ENCODE data around the gene RPP25.
"Not testable (repeated sequence)": the region's sequence is repeated elsewhere in the genome, so short reads cannot be mapped to it uniquely, and the experiment has no call there.

RPP25 gene

DNA sequence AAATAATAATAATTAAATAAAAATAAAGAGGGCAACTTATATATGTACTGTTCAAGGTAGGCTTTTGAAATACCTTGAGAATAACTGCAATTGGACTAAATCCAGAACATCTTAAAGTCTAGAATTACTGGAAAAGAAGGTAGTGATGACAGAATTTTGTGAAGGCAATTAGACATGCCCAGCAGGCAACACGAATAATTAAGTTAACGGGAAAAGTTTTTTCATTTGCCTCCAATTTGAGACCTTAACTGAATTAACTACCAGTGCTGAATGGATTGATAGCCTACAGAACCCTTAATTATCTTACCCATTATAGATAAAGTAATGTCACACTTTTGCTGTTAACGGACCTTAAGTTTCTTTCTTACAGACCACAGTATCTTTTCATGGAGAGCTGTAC lies 32.0 kb downstream of the RPP25 start:
- CTCF ChIA-PET = no interaction called here
- POLR2A ChIA-PET = interaction anchor here (1.1 kb wide), 1 partner anchor 18 kb away, joined by 4 read pairs; the partner anchor contains the start of gene FAM219B
- TF ChIP-seq L3MBTL2 (conservative IDR thresholded peaks at IDR 0.05) = no peak
- TF ChIP-seq, protein P1, sequence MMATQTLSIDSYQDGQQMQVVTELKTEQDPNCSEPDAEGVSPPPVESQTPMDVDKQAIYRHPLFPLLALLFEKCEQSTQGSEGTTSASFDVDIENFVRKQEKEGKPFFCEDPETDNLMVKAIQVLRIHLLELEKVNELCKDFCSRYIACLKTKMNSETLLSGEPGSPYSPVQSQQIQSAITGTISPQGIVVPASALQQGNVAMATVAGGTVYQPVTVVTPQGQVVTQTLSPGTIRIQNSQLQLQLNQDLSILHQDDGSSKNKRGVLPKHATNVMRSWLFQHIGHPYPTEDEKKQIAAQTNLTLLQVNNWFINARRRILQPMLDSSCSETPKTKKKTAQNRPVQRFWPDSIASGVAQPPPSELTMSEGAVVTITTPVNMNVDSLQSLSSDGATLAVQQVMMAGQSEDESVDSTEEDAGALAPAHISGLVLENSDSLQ (IDR thresholded peaks at IDR 0.05) = no peak
- no peak for TF ChIP-seq BHLHE40 (IDR thresholded peaks at IDR 0.05; ENCODE audit: borderline replicate concordance)
- no peak for TF ChIP-seq LEF1 (IDR thresholded peaks at IDR 0.05; ENCODE audit: borderline replicate concordance)
- TF ChIP-seq ARNT (IDR thresholded peaks at IDR 0.05) = no peak
- TF ChIP-seq SP1 (IDR thresholded peaks at IDR 0.05) = no peak
- TF ChIP-seq CTBP1 (IDR thresholded peaks at IDR 0.05; ENCODE audit: borderline replicate concordance) = no peak
- TF ChIP-seq SUZ12 (IDR thresholded peaks at IDR 0.05) = no peak
- TF ChIP-seq HDGF (IDR thresholded peaks at IDR 0.05; ENCODE audit: borderline replicate concordance) = no peak
- no peak for TF ChIP-seq ZNF384 (IDR thresholded peaks at IDR 0.05)
- no peak for TF ChIP-seq FOXM1 (IDR thresholded peaks at IDR 0.05; ENCODE audit: borderline replicate concordance)
- no peak for TF ChIP-seq ELF4 (IDR thresholded peaks at IDR 0.05)
- DNase-seq (ENCODE audit: extremely low spot score) = no peak

DNA sequence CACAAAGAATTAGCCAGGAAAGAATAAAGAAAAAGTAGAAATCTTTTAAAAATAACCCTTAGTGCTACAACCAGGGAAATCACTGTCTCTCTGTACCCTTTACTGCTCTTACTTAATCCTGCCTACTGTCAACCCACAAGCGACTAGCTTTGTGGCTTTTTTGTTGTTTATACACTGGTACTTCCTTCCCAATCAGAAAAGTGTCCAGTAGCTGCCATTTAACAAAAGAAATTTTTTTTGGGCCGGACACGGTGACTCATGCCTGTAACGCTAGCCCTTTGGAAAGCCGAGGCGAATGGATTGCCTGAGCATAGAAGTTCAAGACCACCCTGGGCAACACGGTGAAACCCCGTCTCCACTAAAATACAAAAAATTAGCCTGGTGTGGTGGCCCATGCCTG lies 36.1 kb downstream of the RPP25 start:
- DNase-seq (ENCODE audit: extremely low spot score) = no peak
- ChIA-PET CTCF (interaction anchor here (0.6 kb wide), 1 partner anchor 30 kb away, joined by 3 read pairs; no protein-coding TSS in a partner anchor), POLR2A (interaction anchor here (1.2 to 1.5 kb wide), 2 partner anchors 13 to 14 kb away, joined by 4 to 6 read pairs; partner anchors contain the start of gene FAM219B)
- TF ChIP-seq BHLHE40 (IDR thresholded peaks at IDR 0.05; ENCODE audit: borderline replicate concordance) (no peak), ARNT (IDR thresholded peaks at IDR 0.05) (no peak), ZNF384 (IDR thresholded peaks at IDR 0.05) (no peak), FOXM1 (IDR thresholded peaks at IDR 0.05; ENCODE audit: borderline replicate concordance) (no peak), FOXK2 (IDR thresholded peaks at IDR 0.05) (no peak), LEF1 (IDR thresholded peaks at IDR 0.05; ENCODE audit: borderline replicate concordance) (no peak), SP1 (IDR thresholded peaks at IDR 0.05) (no peak), L3MBTL2 (conservative IDR thresholded peaks at IDR 0.05) (no peak), CTBP1 (IDR thresholded peaks at IDR 0.05; ENCODE audit: borderline replicate concordance) (no peak), HDGF (IDR thresholded peaks at IDR 0.05; ENCODE audit: borderline replicate concordance) (no peak), FOXA1 (IDR thresholded peaks at IDR 0.05) (no peak), SUZ12 (IDR thresholded peaks at IDR 0.05) (no peak), TARDBP (IDR thresholded peaks at IDR 0.05) (no peak)
- TF ChIP-seq, protein P1 (IDR thresholded peaks at IDR 0.05) = no peak

DNA sequence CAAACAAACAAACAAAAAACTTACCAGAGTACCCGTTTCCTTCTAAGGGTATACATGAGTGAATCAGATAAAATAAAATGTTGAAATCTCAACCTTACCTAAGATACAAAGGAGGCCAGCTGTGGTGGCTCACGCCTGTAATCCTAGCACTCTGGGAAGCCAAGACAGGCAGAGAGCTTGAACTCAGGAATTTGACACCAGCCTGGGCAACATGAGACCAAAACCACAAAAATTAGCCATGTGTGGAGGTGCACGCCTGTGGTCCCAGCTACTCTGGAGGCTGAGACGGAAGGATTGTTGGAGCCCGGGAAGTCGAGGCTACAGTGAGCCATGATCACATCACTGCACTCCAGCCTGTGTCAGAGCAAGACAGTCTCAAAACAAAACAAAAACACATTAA lies 38.9 kb downstream of the RPP25 start:
- TF ChIP-seq LEF1 (IDR thresholded peaks at IDR 0.05; ENCODE audit: borderline replicate concordance) (no peak), TARDBP (IDR thresholded peaks at IDR 0.05) (no peak), NFRKB (IDR thresholded peaks at IDR 0.05) (no peak), SUZ12 (IDR thresholded peaks at IDR 0.05) (no peak), ELF4 (IDR thresholded peaks at IDR 0.05) (no peak), FOXA1 (IDR thresholded peaks at IDR 0.05) (no peak)
- TF ChIP-seq, protein P1 (IDR thresholded peaks at IDR 0.05) = no peak
- CTCF ChIA-PET = interaction anchor here (0.7 to 1.3 kb wide), 2 partner anchors 16 to 44 kb away, joined by 3 to 7 read pairs; partner anchors contain the start of gene SCAMP2
- POLR2A ChIA-PET = interaction anchor here (1.2 to 3.3 kb wide), 3 partner anchors 10 to 20 kb away, joined by 3 to 20 read pairs (median 5); partner anchors contain the start of genes COX5A and FAM219B
- DNase-seq (ENCODE audit: extremely low spot score) = no peak

DNA sequence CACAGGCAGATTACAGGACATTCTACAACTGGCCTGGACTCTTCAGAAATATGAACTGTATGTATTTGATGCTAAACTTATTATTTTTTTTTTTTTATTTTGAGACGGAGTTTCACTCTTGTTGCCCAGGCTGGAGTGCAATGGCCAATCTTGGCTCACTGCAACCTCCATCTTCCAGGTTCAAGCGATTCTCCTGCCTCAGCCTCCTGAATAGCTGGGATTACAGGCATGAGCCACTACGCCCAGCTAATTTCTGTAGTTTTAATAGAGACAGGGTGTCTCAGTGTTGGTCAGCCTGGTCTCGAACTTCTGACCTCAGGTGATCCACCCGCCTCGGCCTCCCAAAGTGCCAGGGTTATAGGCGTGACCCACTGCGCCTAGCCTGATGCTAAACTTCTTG lies 42.8 kb downstream of the RPP25 start:
- POLR2A ChIA-PET; DNase-seq (ENCODE audit: extremely low spot score): not testable (repeated sequence)

DNA sequence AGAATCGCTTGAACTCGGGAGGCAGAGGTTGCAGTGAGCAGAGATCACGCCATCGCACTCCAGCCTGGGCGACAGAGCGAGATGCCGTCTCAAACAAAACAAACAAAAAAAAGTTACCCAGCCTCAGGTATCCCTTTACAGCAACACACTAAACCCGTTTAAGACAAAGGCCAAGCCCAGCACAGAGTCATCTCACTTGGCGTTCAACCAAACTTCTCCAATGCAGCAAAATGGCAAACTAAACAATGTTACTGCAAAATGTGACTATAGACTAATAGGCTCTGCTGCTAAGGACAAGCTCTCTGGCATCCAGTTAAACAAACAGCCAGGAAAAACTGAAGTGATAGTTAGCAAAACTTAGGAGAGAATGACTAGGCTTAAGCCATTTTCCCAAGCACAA lies 43.5 kb downstream of the RPP25 start:
- ChIA-PET CTCF (interaction anchor here (1.1 kb wide), 1 partner anchor 12 kb away, joined by 3 read pairs; no protein-coding TSS in a partner anchor), POLR2A (interaction anchor here (0.7 kb wide), 1 partner anchor 9 kb away, joined by 3 read pairs; no protein-coding TSS in a partner anchor)
- TF ChIP-seq ARNT (IDR thresholded peaks at IDR 0.05) (no peak), FOXK2 (IDR thresholded peaks at IDR 0.05) (no peak), SP1 (IDR thresholded peaks at IDR 0.05) (no peak), FOXM1 (IDR thresholded peaks at IDR 0.05; ENCODE audit: borderline replicate concordance) (no peak), FOXA1 (IDR thresholded peaks at IDR 0.05) (no peak)
- DNase-seq (ENCODE audit: extremely low spot score) = no peak

More for the DNA sequence above, 42.8 kb downstream of the RPP25 start:
- CTCF ChIA-PET = not testable (repeated sequence)

DNA sequence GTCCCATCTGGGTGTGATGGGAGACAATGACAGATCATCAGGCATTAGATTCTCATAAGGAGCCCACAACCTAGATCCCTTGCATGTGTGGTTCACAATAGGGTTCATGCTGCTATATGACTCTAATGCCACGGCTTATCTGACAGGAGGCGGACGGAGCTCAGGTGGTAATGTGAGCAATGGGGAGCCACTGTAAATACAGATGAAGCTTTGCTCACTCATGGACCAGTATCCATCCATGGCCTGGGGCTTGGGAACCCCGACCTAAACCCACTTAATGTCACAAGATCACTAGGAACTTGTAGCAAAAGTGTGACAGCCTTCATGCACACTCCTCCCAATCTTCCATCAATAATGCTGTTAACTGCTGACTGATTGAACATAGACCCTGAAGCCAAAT lies 47.9 kb downstream of the RPP25 start:
- no peak for TF ChIP-seq SP1 (IDR thresholded peaks at IDR 0.05)
- TF ChIP-seq TARDBP (IDR thresholded peaks at IDR 0.05) = no peak
- no peak for TF ChIP-seq LEF1 (IDR thresholded peaks at IDR 0.05; ENCODE audit: borderline replicate concordance)
- TF ChIP-seq ARNT (IDR thresholded peaks at IDR 0.05) = no peak
- TF ChIP-seq NFRKB (IDR thresholded peaks at IDR 0.05) = no peak
- TF ChIP-seq, protein P1 (IDR thresholded peaks at IDR 0.05) = no peak
- no peak for TF ChIP-seq SUZ12 (IDR thresholded peaks at IDR 0.05)
- TF ChIP-seq FOXA1 (IDR thresholded peaks at IDR 0.05) = no peak
- TF ChIP-seq FOXK2 (IDR thresholded peaks at IDR 0.05) = no peak
- TF ChIP-seq CTBP1 (IDR thresholded peaks at IDR 0.05; ENCODE audit: borderline replicate concordance) = no peak
- no peak for TF ChIP-seq HDGF (IDR thresholded peaks at IDR 0.05; ENCODE audit: borderline replicate concordance)
- no peak for TF ChIP-seq FOXM1 (IDR thresholded peaks at IDR 0.05; ENCODE audit: borderline replicate concordance)
- TF ChIP-seq BHLHE40 (IDR thresholded peaks at IDR 0.05; ENCODE audit: borderline replicate concordance) = no peak
- no peak for TF ChIP-seq ELF4 (IDR thresholded peaks at IDR 0.05)
- no peak for TF ChIP-seq ZNF384 (IDR thresholded peaks at IDR 0.05)
- TF ChIP-seq L3MBTL2 (conservative IDR thresholded peaks at IDR 0.05) = no peak
- DNase-seq (ENCODE audit: extremely low spot score) = no peak
- POLR2A ChIA-PET = interaction anchor here (1.5 to 3.7 kb wide), 4 partner anchors 9 to 67 kb away, joined by 5 to 25 read pairs (median 22); partner anchors contain the start of genes COX5A, RPP25 and ULK3
- CTCF ChIA-PET = no interaction called here

All from HEK293T (cell line).